SHP77 treated with DMSO at 0.1 percent for 48 hours (cell line): ENCODE data around the gene SLC44A1.

Source experiments
- DNase-seq: peaks from one replicate; lab custom pipeline; 2025; lab: John Stamatoyannopoulos, UW

The SLC44A1 gene

GRCh38 chr9:105473221-105473620 lies 228.8 kb downstream of the SLC44A1 start:
- no peak for DNase-seq

GRCh38 chr9:105475302-105475701 lies 230.9 kb downstream of the SLC44A1 start:
- no peak for DNase-seq

GRCh38 chr9:105479846-105480245 lies 235.4 kb downstream of the SLC44A1 start:
- no peak for DNase-seq

GRCh38 chr9:105483618-105484017 lies 239.2 kb downstream of the SLC44A1 start:
- no peak for DNase-seq

- DNase-seq, result no peak
Measured at GRCh38 chr9:105484226-105484625, 239.8 kb downstream of the SLC44A1 start.

- no peak for DNase-seq
Measured at GRCh38 chr9:105485131-105485530, 240.7 kb downstream of the SLC44A1 start.
